ENCODE data around the gene NSG2.
"Not testable (repeated sequence)": the region's sequence is repeated elsewhere in the genome, so short reads cannot be mapped to it uniquely, and the experiment has no call there.

Gene NSG2

DNA sequence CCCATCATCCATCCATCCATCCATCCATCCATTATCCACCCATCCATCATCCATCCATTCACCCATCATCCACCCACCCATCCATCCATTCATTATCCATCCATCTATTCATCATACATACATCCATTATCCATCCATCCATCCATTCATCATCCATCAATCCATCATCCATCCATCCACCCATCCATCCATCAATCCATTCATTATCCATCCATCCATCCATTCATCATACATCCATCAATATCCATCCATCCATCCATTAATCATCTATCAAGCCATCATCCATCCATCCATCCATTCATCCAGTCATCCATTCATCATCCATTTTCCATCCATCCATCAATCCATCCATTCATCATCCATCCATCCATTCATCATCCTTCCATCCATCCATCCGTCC, 89.0 kb downstream of the NSG2 start:
- DNase-seq (no peak), ATAC-seq (replicated peaks) (no peak)
- H3K27ac Mint-ChIP-seq = no peak overlapping the region
- no peaks in the 10 kb centered on the region for H3K4me1 Mint-ChIP-seq (ENCODE audit: low read depth in 2 of 2)
- peaks cover 0 to 8% of the 10 kb centered on the region in 2 donors for H3K9me3 Mint-ChIP-seq
- no peaks in the 10 kb centered on the region for H3K36me3 Mint-ChIP-seq (ENCODE audit: insufficient read depth)
- H3K27me3 Mint-ChIP-seq = no peaks in the 10 kb centered on the region
- H3K4me3 Mint-ChIP-seq = no peak overlapping the region

DNA sequence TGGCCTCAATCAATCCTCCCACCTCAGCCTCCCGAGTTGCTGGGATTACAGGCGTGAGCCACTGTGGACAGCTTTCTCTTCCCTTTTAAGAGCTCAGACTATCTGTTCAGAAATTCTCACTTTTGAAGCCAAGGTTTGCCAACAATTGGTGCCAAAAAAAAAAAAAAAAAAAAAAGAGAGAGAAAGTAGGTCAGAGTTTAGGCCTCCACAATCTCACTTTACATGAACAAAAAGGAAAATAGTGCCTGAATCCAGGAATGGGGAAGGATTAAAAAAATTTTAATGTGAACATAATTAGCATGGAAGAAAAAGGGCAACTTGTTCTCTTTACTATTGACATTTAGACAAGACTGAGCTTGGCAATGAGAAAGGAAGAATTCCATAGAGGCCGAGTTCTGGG, 94.1 kb downstream of the NSG2 start:
- H3K27me3 Mint-ChIP-seq = peaks cover 0 to 10% of the 10 kb centered on the region in 2 donors
- no peaks in the 10 kb centered on the region for H3K36me3 Mint-ChIP-seq (ENCODE audit: insufficient read depth)
- H3K4me1 Mint-ChIP-seq (ENCODE audit: low read depth in 2 of 2) = no peaks in the 10 kb centered on the region
- H3K4me3 Mint-ChIP-seq = no peak overlapping the region
- no peak for DNase-seq
- no peaks in the 10 kb centered on the region for H3K9me3 Mint-ChIP-seq
- H3K27ac Mint-ChIP-seq = no peak overlapping the region
- no peak for ATAC-seq (replicated peaks)

GRCh38 chr5:174140452-174141020, 95.0 kb downstream of the NSG2 start:
- no peak for DNase-seq
- Mint-ChIP-seq H3K27me3 (peaks cover 0 to 10% of the 10 kb centered on the region in 2 donors), H3K36me3 (ENCODE audit: insufficient read depth) (no peaks in the 10 kb centered on the region), H3K27ac (no peak overlapping the region), H3K4me3 (no peak overlapping the region), H3K9me3 (no peaks in the 10 kb centered on the region), H3K4me1 (ENCODE audit: low read depth in 2 of 2) (no peaks in the 10 kb centered on the region)
- no peak for ATAC-seq (replicated peaks)

DNA sequence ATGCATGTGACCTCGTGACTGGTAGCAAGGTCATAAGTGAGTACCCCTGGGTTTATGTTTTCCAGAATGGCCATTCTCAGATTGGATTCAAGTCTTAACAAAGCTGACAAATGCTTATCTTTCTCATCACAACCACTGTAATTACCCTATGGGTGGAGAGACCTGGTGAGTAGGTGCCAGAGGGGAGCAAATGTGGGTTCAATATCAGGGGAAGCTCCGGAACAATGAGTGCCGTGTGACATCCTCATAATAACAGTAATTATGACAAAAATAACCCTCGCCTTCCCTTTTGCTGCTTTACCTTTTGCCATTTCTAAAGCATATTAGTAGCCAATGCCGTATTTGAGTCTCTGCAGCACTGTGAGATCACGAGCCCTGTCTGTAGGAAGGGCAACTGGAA, 95.9 kb downstream of the NSG2 start:
- Mint-ChIP-seq H3K27me3 (peaks cover 0 to 12% of the 10 kb centered on the region in 2 donors), H3K4me1 (ENCODE audit: low read depth in 2 of 2) (no peaks in the 10 kb centered on the region), H3K36me3 (ENCODE audit: insufficient read depth) (no peaks in the 10 kb centered on the region), H3K27ac (no peak overlapping the region), H3K9me3 (no peaks in the 10 kb centered on the region), H3K4me3 (no peak overlapping the region)
- ATAC-seq (replicated peaks) = no peak
- no peak for DNase-seq

DNA sequence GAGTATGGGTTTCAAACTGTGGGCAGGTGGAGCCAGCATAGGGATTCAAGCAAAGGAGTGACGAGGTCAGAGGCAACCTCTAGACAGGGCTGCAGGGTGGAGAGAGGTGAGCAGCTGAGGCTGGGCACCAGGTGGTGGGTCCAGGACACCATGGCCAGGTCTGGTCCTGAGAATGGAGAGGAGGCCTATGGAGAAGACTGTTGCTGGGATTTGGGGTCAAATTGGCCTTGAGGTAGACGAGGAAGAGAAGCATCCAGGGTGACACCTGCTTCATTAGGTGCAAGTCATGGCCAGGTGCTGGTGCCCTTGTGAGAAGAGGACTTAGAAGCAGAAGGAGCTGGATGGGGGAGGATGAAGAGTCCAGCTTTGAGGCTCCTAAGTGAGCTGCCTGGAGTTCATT, 99.6 kb downstream of the NSG2 start:
- Mint-ChIP-seq H3K4me3 (no peak overlapping the region), H3K27me3 (peaks cover 0 to 22% of the 10 kb centered on the region in 2 donors), H3K4me1 (ENCODE audit: low read depth in 2 of 2) (no peaks in the 10 kb centered on the region), H3K27ac (no peak overlapping the region), H3K9me3 (no peaks in the 10 kb centered on the region), H3K36me3 (ENCODE audit: insufficient read depth) (peaks cover under 1% of the 10 kb centered on the region)
- DNase-seq (no peak), ATAC-seq (replicated peaks) (no peak)

GRCh38 chr5:174145821-174146220, 100.3 kb downstream of the NSG2 start:
- peaks cover 0 to 15% of the 10 kb centered on the region in 2 donors for H3K27me3 Mint-ChIP-seq
- ATAC-seq (replicated peaks) (no peak), DNase-seq (no peak)
- no peak overlapping the region for H3K27ac Mint-ChIP-seq
- peaks cover 3% of the 10 kb centered on the region for H3K36me3 Mint-ChIP-seq (ENCODE audit: insufficient read depth)
- no peaks in the 10 kb centered on the region for H3K9me3 Mint-ChIP-seq
- no peaks in the 10 kb centered on the region for H3K4me1 Mint-ChIP-seq (ENCODE audit: low read depth in 2 of 2)
- no peak overlapping the region for H3K4me3 Mint-ChIP-seq

- Mint-ChIP-seq H3K36me3 (ENCODE audit: insufficient read depth) (peaks cover 3% of the 10 kb centered on the region), H3K27me3 (peaks cover 0 to 15% of the 10 kb centered on the region in 2 donors), H3K27ac (no peak overlapping the region), H3K4me3 (no peak overlapping the region), H3K9me3 (no peaks in the 10 kb centered on the region), H3K4me1 (ENCODE audit: low read depth in 2 of 2) (no peaks in the 10 kb centered on the region)
- no peak for DNase-seq
- ATAC-seq (replicated peaks) = no peak
These were observed 101.0 kb downstream of the NSG2 start for GRCh38 chr5:174146556-174146955.

GRCh38 chr5:174147012-174147411, 101.5 kb downstream of the NSG2 start:
- DNase-seq; H3K4me1 Mint-ChIP-seq (ENCODE audit: low read depth in 2 of 2); H3K27ac Mint-ChIP-seq; H3K4me3 Mint-ChIP-seq; ATAC-seq (replicated peaks); H3K36me3 Mint-ChIP-seq (ENCODE audit: insufficient read depth); H3K9me3 Mint-ChIP-seq: not testable (repeated sequence)
- peaks cover 0 to 15% of the 10 kb centered on the region in 2 donors for H3K27me3 Mint-ChIP-seq

DNA sequence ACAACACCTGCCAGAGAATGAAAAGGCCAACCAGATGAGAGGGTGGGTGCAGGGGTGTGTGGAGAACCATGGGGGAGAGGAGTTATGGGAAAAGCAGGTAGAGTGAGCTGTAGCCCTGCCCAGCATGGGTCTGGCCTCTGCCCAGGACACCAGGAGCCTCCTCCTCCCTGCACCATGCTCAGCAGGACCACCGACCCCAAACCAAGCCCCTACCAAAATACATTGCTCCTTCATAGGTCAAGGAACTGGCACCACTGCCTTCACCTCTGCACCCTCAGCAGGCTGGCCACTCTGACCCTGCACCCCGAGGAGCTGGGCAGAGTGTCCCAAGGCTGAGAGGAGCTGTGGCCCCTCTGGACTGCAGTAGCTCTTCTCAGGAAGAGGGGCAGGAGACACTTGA, 102.0 kb downstream of the NSG2 start:
- Mint-ChIP-seq H3K9me3 (peaks cover 0 to under 1% of the 10 kb centered on the region in 2 donors), H3K27ac (no peak overlapping the region), H3K4me3 (no peak overlapping the region), H3K4me1 (ENCODE audit: low read depth in 2 of 2) (no peaks in the 10 kb centered on the region), H3K27me3 (peaks cover 0 to 15% of the 10 kb centered on the region in 2 donors), H3K36me3 (ENCODE audit: insufficient read depth) (peaks cover 3% of the 10 kb centered on the region)
- DNase-seq (no peak), ATAC-seq (replicated peaks) (no peak)

DNA sequence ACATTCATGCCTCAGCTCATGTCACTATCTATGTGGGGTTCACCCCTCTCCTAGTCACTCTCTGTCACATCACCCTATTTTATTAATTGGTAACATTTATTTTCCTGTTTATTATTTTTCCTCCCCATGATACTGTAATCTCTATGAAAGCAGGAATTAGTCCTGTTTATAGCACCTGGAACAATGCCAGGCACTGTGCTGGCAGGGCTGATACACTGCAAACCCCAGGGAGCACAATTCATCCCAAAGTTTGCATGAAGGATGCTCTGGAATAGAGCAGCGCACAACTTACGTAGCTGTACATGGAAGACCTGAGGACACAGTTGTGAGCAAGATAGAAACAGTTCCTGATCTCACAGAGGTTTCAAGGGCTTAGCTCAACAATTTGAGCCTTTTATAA, 103.2 kb downstream of the NSG2 start:
- Mint-ChIP-seq H3K9me3 (peaks cover 0 to 7% of the 10 kb centered on the region in 2 donors), H3K36me3 (ENCODE audit: insufficient read depth) (peaks cover 3% of the 10 kb centered on the region), H3K27me3 (peaks cover 0 to 15% of the 10 kb centered on the region in 2 donors), H3K27ac (no peak overlapping the region), H3K4me3 (no peak overlapping the region), H3K4me1 (ENCODE audit: low read depth in 2 of 2) (no peaks in the 10 kb centered on the region)
- DNase-seq = no peak
- no peak for ATAC-seq (replicated peaks)

DNA sequence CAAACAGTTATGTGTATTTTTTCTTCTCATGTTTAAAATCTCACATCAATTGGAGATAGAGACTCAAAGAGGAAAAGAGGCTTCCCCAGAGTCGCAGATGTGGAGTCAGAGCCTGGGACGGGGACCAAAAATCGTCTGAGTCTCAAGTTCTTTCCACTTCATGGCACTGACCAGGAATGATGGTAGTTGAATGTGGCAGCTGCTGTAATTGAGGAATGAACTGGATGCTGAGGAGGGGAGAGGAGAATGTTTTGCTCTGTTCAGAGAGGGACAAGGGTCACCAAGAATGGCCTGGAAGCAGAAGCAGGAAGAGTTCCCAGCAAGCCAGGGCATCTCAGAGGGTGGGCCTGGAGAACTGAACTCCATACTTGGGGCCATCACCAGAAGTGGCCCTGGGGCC, 103.9 kb downstream of the NSG2 start:
- no peak overlapping the region for H3K4me3 Mint-ChIP-seq
- H3K9me3 Mint-ChIP-seq = peaks cover 0 to 8% of the 10 kb centered on the region in 2 donors
- peaks cover 3% of the 10 kb centered on the region for H3K36me3 Mint-ChIP-seq (ENCODE audit: insufficient read depth)
- H3K27ac Mint-ChIP-seq = no peak overlapping the region
- no peak for DNase-seq
- H3K4me1 Mint-ChIP-seq (ENCODE audit: low read depth in 2 of 2) = no peaks in the 10 kb centered on the region
- no peak for ATAC-seq (replicated peaks)
- peaks cover 0 to 15% of the 10 kb centered on the region in 2 donors for H3K27me3 Mint-ChIP-seq

DNA sequence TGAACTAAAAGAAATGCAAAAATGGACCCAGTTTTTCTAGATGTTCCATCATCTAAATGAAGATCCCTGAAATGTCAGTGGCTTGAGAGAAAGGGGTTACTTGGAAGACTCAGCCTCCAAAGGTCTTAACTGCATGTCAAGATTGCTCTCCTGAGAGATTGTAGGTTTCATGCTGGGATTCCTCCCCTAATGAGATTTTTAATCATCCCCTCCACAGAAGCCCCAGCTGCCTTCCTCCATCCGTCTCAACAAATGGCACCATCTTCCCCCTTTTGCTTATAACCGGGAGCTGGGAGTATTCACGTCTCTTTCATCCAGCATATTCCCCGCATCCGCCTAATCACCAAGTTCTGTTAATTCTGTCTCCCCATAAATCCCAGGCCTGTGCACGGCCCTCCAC, 104.5 kb downstream of the NSG2 start:
- peaks cover 0 to 15% of the 10 kb centered on the region in 2 donors for H3K27me3 Mint-ChIP-seq
- no peak for ATAC-seq (replicated peaks)
- no peak overlapping the region for H3K27ac Mint-ChIP-seq
- H3K4me3 Mint-ChIP-seq = no peak overlapping the region
- no peak for DNase-seq
- peaks cover 3% of the 10 kb centered on the region for H3K36me3 Mint-ChIP-seq (ENCODE audit: insufficient read depth)
- no peaks in the 10 kb centered on the region for H3K4me1 Mint-ChIP-seq (ENCODE audit: low read depth in 2 of 2)
- H3K9me3 Mint-ChIP-seq = peaks cover 2 to 14% of the 10 kb centered on the region in 2 donors

GRCh38 chr5:174151599-174152181, 106.2 kb downstream of the NSG2 start:
- DNase-seq (no peak), ATAC-seq (replicated peaks) (no peak)
- Mint-ChIP-seq H3K9me3 (peaks cover 2 to 14% of the 10 kb centered on the region in 2 donors), H3K27me3 (peaks cover 0 to 10% of the 10 kb centered on the region in 2 donors), H3K4me1 (ENCODE audit: low read depth in 2 of 2) (no peaks in the 10 kb centered on the region), H3K36me3 (ENCODE audit: insufficient read depth) (peaks cover 3% of the 10 kb centered on the region), H3K27ac (no peak overlapping the region), H3K4me3 (no peak overlapping the region)

DNA sequence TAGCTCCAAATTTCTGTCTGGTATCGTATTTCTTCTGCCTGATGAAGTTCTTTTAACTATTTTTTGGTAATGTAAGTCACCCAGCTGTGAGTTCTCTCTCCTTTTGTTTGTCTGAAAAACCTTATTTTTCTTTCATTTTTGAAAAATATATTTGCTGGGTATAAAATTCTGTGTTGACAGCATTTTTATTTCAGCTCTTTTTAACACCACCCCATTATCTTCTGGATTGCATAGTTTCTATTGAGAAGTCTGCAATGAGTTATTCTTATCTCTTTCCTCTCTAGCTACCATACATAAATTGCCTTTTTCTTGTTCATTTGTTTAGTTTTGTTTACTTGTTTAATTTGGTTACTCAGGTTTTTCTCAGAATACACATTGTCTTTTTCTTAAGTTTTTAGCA, 109.1 kb downstream of the NSG2 start:
- H3K27ac Mint-ChIP-seq = no peak overlapping the region
- peaks cover 6 to 25% of the 10 kb centered on the region in 2 donors for H3K9me3 Mint-ChIP-seq
- no peaks in the 10 kb centered on the region for H3K4me1 Mint-ChIP-seq (ENCODE audit: low read depth in 2 of 2)
- no peak overlapping the region for H3K4me3 Mint-ChIP-seq
- H3K27me3 Mint-ChIP-seq = peaks cover 0 to 9% of the 10 kb centered on the region in 2 donors
- DNase-seq = no peak
- peaks cover 3% of the 10 kb centered on the region for H3K36me3 Mint-ChIP-seq (ENCODE audit: insufficient read depth)
- ATAC-seq (replicated peaks) = no peak
